ENCODE data around the gene INAFM1. TPM values are rescaled to one million over a fixed set of nuclear protein-coding genes. Genes with fewer than 3 reads are reported as not detected.
"Not testable (repeated sequence)": the region's sequence is repeated elsewhere in the genome, so short reads cannot be mapped to it uniquely, and the experiment has no call there.

The INAFM1 gene
- total and polyA plus RNA-seq, 12 donors: 6.9 to 183 (median 61.8) TPM

DNA sequence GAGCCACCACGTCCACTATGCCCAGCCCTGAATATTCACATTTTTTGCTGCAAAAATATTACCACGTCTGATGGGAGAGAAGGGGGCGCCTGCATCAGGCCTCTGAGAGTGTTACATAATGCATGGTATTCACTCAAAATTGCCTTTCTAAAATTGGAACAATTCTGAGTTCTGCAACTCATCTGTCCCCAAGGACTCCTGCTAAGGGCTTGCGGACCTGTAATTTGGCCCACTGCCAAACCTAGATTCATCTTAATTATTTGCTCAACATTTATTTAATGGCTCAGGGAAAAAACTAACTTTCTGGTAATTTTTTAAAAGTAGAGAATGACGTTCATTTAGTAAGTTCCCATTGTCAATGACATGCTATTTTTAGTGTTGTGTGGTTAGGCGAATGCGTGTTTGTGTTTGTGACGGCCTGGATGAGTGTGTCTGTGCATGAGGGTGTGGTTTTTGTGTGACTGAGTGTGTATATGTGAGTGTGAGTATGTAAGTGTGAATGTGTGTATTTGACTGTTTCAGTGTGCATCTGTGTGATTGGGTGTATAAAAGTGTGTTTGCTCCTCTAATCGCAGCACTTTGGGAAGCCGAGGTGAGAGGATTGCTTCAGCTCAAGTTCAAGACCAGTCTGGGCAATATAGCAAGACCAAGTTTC is 8.8 kb downstream of the INAFM1 start:
- H3K9me3 ChIP-seq (replicated peaks in 1 of 3): no peaks in the 10 kb centered on the region
- intact Hi-C loops (cut with DNase I): no loop called here
- no peaks in the 10 kb centered on the region for H3K36me3 ChIP-seq (replicated peaks in 1 of 2)
- peak overlapping the region in 3 of 5 donors; percentile 8 to 64 (median 53) for H3K27ac ChIP-seq
- no peak for DNase-seq
- TF ChIP-seq, protein P1, sequence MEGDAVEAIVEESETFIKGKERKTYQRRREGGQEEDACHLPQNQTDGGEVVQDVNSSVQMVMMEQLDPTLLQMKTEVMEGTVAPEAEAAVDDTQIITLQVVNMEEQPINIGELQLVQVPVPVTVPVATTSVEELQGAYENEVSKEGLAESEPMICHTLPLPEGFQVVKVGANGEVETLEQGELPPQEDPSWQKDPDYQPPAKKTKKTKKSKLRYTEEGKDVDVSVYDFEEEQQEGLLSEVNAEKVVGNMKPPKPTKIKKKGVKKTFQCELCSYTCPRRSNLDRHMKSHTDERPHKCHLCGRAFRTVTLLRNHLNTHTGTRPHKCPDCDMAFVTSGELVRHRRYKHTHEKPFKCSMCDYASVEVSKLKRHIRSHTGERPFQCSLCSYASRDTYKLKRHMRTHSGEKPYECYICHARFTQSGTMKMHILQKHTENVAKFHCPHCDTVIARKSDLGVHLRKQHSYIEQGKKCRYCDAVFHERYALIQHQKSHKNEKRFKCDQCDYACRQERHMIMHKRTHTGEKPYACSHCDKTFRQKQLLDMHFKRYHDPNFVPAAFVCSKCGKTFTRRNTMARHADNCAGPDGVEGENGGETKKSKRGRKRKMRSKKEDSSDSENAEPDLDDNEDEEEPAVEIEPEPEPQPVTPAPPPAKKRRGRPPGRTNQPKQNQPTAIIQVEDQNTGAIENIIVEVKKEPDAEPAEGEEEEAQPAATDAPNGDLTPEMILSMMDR (IDR thresholded peaks at IDR 0.05): no peak
- H3K4me1 ChIP-seq (replicated peaks in 1 of 2): peaks cover 0 to 11% of the 10 kb centered on the region in 2 donors
- 37 to 59% (median 43%) methylated on average over 10 of the region's 10 CpGs for WGBS, 4 donors
- no peak overlapping the region for H3K4me3 ChIP-seq
- H3K27me3 ChIP-seq: no peaks in the 10 kb centered on the region

DNA sequence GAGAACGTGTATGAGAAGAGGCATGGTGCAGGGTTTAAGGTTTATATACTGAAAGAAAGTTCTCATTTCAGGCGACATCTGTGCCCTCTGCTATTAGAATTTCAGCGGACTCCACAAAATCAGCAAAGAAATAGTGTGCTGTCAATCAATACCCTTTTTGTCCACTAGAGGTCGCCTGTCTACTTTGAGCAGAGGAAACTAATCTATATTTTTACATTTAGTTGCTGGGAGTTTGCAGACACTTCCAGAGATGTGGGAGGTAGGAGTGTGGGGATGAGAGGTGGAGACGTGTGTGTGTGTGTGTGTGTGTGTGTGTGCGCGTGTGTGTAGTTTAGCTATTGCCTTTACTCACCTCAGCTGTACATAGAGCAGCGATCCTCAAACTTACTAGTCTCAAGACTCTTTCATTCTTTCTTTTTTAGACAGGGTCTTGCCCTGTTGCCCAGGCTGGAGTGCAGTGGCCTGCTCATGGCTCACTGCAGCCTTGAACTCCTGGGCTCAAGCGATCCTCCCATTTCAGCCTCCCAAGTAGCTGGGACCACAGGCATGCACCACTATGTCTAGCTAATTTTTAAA is 9.7 kb downstream of the INAFM1 start:
- Histone ChIP-seq H3K27ac (peak overlapping the region in 3 of 5 donors; percentile 8 to 64 (median 53)), H3K4me3 (no peak overlapping the region), H3K27me3 (no peaks in the 10 kb centered on the region), H3K36me3 (replicated peaks in 1 of 2) (no peaks in the 10 kb centered on the region), H3K4me1 (replicated peaks in 1 of 2) (peaks cover 0 to 15% of the 10 kb centered on the region in 2 donors), H3K9me3 (replicated peaks in 1 of 3) (no peaks in the 10 kb centered on the region)
- no peak for TF ChIP-seq POLR2A (IDR thresholded peaks at IDR 0.05)
- TF ChIP-seq, protein P1 (IDR thresholded peaks at IDR 0.05): peak; percentile 76 to 97 (median 86)
- 28 to 30% (median 28%) methylated on average over 9 of the region's 9 CpGs for WGBS, 4 donors
- peak in 3 of 7 donors; percentile 59 to 65 (median 65) for DNase-seq
- intact Hi-C loops (cut with DNase I): no loop called here

DNA sequence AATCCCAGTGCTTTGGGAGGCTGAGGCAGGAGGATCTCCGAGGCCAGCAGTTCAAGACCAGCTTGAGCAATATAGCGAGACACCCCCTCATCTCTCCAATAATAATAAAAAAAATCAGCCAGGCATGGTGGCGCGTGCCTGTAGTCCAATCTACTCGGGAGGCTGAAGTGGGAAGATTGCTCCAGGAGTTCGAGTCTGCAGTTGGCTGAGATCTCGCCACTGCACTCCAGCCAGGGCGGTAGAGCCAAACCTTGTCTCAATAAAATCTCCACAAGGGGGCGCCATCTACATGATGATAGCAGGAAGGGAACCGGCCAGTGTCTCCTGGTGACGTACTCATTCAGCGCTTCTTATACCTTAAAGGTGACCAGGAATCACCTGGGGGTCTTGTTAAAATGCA is 21.4 kb downstream of the INAFM1 start:
- TF ChIP-seq POLR2A (IDR thresholded peaks at IDR 0.05): no peak
- TF ChIP-seq, protein P1 (IDR thresholded peaks at IDR 0.05): peak; percentile 76 to 92 (median 82)
- H3K36me3 ChIP-seq (replicated peaks in 1 of 2): no peaks in the 10 kb centered on the region
- no peaks in the 10 kb centered on the region for H3K4me1 ChIP-seq (replicated peaks in 1 of 2)
- intact Hi-C loops (cut with DNase I): loop anchor here (2.0 to 10.0 kb wide), 3 partner anchors 95 to 129 kb away; no protein-coding TSS in a partner anchor
- no peaks in the 10 kb centered on the region for H3K9me3 ChIP-seq (replicated peaks in 1 of 3)
- peak; percentile 80 to 91 (median 87) for DNase-seq
- WGBS, 4 donors: 20 to 23% (median 21%) methylated on average over 10 to 12 of the region's 12 CpGs
- H3K27me3 ChIP-seq: no peaks in the 10 kb centered on the region
- H3K27ac ChIP-seq: no peak overlapping the region
- no peak overlapping the region for H3K4me3 ChIP-seq

DNA sequence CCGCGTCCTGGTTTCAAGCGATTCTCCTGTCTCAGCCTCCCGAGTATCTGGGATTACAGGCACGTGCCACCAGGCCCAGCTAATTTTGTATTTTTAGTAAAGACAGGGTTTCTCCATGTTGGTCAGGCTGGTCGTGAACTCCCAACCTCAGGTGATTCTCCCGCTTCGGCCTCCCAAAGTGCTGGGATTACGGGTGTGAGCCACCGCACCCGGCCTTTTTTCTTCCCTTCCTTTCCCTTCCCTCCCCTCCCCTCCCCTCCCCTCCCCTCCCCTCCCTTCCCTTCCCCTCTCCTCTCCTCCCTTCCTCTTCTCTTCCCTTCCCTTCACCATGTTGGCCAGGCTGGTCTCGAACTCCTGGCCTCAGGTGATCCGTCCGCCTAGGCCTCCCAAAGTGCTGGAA is 26.2 kb downstream of the INAFM1 start:
- H3K4me1 ChIP-seq (replicated peaks in 1 of 2); H3K4me3 ChIP-seq; H3K27ac ChIP-seq; H3K27me3 ChIP-seq; intact Hi-C loops (cut with DNase I); DNase-seq; H3K36me3 ChIP-seq (replicated peaks in 1 of 2); H3K9me3 ChIP-seq (replicated peaks in 1 of 3): not testable (repeated sequence)
- WGBS, 4 donors: 89 to 95% (median 93%) methylated on average over 14 of the region's 14 CpGs

All from adrenal gland (tissue), 12 donors.